H1 (cell line): ENCODE measurements around the gene MCF2L2.

Experiments
- CEBPB ChIP-seq: IDR thresholded peaks from 2 replicates; pipeline ENCODE4 v1.6.1; 2012; ENCODE audit warnings: low read depth, low read length
- CTCF ChIP-seq, 3 experiments: IDR thresholded peaks; 1 replicate in 2 of 3; 2 replicates in 1 of 3; pipeline versions ENCODE4 v1.5.1 to v1.6.1; 2011; ENCODE audit warnings: low read length in 3 of 3, mild to moderate bottlenecking in 3 of 3, inconsistent platforms in 2 of 3, low read depth in 1 of 3, moderate library complexity in 1 of 3; ENCODE audit not compliant: insufficient read depth in 1 of 3; ENCODE audit errors: control extremely low read depth in 1 of 3
- JUN ChIP-seq: IDR thresholded peaks from 2 replicates; pipeline ENCODE4 v1.6.1; 2011; ENCODE audit warnings: low read depth, mild to moderate bottlenecking, improper control_type of control experiment, low read length
- YY1 ChIP-seq: IDR thresholded peaks from 2 replicates; pipeline ENCODE4 v1.6.1; 2011; ENCODE audit warnings: low read depth, mild to moderate bottlenecking, low read length

- TF ChIP-seq CEBPB (no peak), YY1 (no peak), JUN (no peak), CTCF (IDR thresholded peaks at IDR 0.05; ENCODE audit: control extremely low read depth in 1 of 3, insufficient read depth in 1 of 3, low read depth in 1 of 3, low read length in 3 of 3) (no peak)
Observed at GRCh38 chr3:183446838-183447205, 18.4 kb upstream of the MCF2L2 start.
